A549 (cell line): Measurements from ENCODE around the gene BICC1.

Experiments used
- BHLHE40 ChIP-seq: IDR thresholded peaks from 2 replicates; pipeline ENCODE4 v1.6.1; 2012; ENCODE audit warnings: low read depth, low read length, inconsistent platforms
- CBX2 ChIP-seq: fragments of 200-600 bp; sonication (generic); IDR thresholded peaks from 2 replicates; pipeline ENCODE4 v1.6.1; 2016; ENCODE audit warnings: low read depth, mild to moderate bottlenecking, borderline replicate concordance
- CEBPB ChIP-seq, 2 experiments: fragments of >200 bp in 1 of 2; sonication (Bioruptor Twin) in 1 of 2; formaldehyde crosslinking in 1 of 2; IDR thresholded peaks; 2 replicates each; pipeline ENCODE4 v1.6.1; 2012 to 2016
- CHD2 ChIP-seq: fragments of 150-350 bp; IDR thresholded peaks from 2 replicates; pipeline ENCODE4 v1.6.1; 2014; ENCODE audit warnings: low read length; ENCODE audit not compliant: partially characterized antibody
- EP300 ChIP-seq, 2 experiments: fragments of >200 bp; sonication (Bioruptor Twin); formaldehyde crosslinking; IDR thresholded peaks; 2 replicates in 1 of 2; 3 replicates in 1 of 2; pipeline ENCODE4 v1.6.1; 2016 to 2017
- KDM1A ChIP-seq: fragments of 200-600 bp; sonication (generic); IDR thresholded peaks from 2 replicates; pipeline ENCODE4 v1.6.1; 2016; ENCODE audit warnings: low read depth, mild to moderate bottlenecking
- POLR2A ChIP-seq: IDR thresholded peaks from 2 replicates; pipeline ENCODE4 v1.6.1; 2012; ENCODE audit warnings: mild to moderate bottlenecking, low read length
- RNF2 ChIP-seq: fragments of 200-600 bp; sonication (generic); IDR thresholded peaks from 2 replicates; pipeline ENCODE4 v1.6.1; 2016; ENCODE audit warnings: low read depth, mild to moderate bottlenecking, antibody characterized with exemption, moderate library complexity, borderline replicate concordance
- ZFP36 ChIP-seq: fragments of 450-650 bp; IDR thresholded peaks from 2 replicates; pipeline ENCODE4 v1.6.1; 2014; ENCODE audit warnings: borderline replicate concordance; ENCODE audit not compliant: partially characterized antibody
- TF ChIP-seq, protein P1 (sequence below): fragments of >200 bp; sonication (Bioruptor Twin); formaldehyde crosslinking; IDR thresholded peaks from 3 replicates; pipeline ENCODE4 v1.5.1; 2016
- TF ChIP-seq, protein P2 (sequence below): IDR thresholded peaks from 2 replicates; pipeline ENCODE4 v1.6.1; 2012
- TF ChIP-seq, protein P3 (sequence below): fragments of 250-450 bp; sonication (Bioruptor Pico); IDR thresholded peaks from 2 replicates; pipeline ENCODE4 v1.5.0; 2021; ENCODE audit warnings: mild to moderate bottlenecking, moderate library complexity, borderline replicate concordance
- TF ChIP-seq, protein P4 (sequence below): IDR thresholded peaks from 2 replicates; pipeline ENCODE4 v1.6.1; 2012; ENCODE audit warnings: low read depth, borderline replicate concordance

DNA sequence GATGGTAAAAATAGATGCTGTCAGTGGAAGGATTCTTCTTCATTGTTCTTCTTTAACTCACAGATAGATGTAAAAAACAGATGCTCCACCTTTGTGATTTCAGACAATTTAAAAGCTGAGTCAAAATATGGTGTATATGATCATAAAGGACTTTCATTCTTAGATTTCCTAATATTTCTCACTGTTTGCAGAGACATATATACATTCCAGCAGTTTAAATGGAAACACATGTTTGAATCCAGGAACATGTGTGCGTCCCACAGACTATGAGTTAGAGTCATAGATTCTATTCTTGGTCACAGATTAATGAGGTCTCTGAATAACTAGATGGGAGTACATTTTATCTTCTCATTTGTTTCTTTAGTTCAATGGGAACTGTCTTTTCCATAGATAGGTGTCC lies 109.6 kb downstream of the BICC1 start:
- TF ChIP-seq, protein P1, sequence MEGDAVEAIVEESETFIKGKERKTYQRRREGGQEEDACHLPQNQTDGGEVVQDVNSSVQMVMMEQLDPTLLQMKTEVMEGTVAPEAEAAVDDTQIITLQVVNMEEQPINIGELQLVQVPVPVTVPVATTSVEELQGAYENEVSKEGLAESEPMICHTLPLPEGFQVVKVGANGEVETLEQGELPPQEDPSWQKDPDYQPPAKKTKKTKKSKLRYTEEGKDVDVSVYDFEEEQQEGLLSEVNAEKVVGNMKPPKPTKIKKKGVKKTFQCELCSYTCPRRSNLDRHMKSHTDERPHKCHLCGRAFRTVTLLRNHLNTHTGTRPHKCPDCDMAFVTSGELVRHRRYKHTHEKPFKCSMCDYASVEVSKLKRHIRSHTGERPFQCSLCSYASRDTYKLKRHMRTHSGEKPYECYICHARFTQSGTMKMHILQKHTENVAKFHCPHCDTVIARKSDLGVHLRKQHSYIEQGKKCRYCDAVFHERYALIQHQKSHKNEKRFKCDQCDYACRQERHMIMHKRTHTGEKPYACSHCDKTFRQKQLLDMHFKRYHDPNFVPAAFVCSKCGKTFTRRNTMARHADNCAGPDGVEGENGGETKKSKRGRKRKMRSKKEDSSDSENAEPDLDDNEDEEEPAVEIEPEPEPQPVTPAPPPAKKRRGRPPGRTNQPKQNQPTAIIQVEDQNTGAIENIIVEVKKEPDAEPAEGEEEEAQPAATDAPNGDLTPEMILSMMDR, result no peak
- TF ChIP-seq, protein P2, sequence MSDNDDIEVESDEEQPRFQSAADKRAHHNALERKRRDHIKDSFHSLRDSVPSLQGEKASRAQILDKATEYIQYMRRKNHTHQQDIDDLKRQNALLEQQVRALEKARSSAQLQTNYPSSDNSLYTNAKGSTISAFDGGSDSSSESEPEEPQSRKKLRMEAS, result no peak
- TF ChIP-seq POLR2A (no peak), CHD2 (no peak), CEBPB (IDR thresholded peaks at IDR 0.05) (no peak), EP300 (IDR thresholded peaks at IDR 0.05) (no peak), KDM1A (no peak), CBX2 (no peak), ZFP36 (no peak), RNF2 (no peak), BHLHE40 (no peak)
- TF ChIP-seq, protein P3, sequence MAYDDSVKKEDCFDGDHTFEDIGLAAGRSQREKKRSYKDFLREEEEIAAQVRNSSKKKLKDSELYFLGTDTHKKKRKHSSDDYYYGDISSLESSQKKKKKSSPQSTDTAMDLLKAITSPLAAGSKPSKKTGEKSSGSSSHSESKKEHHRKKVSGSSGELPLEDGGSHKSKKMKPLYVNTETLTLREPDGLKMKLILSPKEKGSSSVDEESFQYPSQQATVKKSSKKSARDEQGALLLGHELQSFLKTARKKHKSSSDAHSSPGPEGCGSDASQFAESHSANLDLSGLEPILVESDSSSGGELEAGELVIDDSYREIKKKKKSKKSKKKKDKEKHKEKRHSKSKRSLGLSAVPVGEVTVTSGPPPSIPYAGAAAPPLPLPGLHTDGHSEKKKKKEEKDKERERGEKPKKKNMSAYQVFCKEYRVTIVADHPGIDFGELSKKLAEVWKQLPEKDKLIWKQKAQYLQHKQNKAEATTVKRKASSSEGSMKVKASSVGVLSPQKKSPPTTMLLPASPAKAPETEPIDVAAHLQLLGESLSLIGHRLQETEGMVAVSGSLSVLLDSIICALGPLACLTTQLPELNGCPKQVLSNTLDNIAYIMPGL (CRISPR knock-in tag), result no peak
- TF ChIP-seq, protein P4, sequence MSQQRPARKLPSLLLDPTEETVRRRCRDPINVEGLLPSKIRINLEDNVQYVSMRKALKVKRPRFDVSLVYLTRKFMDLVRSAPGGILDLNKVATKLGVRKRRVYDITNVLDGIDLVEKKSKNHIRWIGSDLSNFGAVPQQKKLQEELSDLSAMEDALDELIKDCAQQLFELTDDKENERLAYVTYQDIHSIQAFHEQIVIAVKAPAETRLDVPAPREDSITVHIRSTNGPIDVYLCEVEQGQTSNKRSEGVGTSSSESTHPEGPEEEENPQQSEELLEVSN, result no peak
